Measurements from ENCODE around the gene PRMT3.
"Not testable (repeated sequence)": the region's sequence is repeated elsewhere in the genome, so short reads cannot be mapped to it uniquely, and the experiment has no call there.

Gene PRMT3

GRCh38 chr11:20551096-20551495 is 163.6 kb downstream of the PRMT3 start:
- TF ChIP-seq CTCF (conservative IDR thresholded peaks at IDR 0.05) = no peak
- no peak overlapping the region for H3K27ac ChIP-seq

GRCh38 chr11:20555783-20556182 is 168.3 kb downstream of the PRMT3 start:
- H3K27ac ChIP-seq = no peak overlapping the region
- no peak for TF ChIP-seq CTCF (conservative IDR thresholded peaks at IDR 0.05)

GRCh38 chr11:20556396-20556795 is 168.9 kb downstream of the PRMT3 start:
- not testable (repeated sequence) for H3K27ac ChIP-seq

GRCh38 chr11:20558741-20559140 is 171.2 kb downstream of the PRMT3 start:
- H3K27ac ChIP-seq = no peak overlapping the region
- TF ChIP-seq CTCF (conservative IDR thresholded peaks at IDR 0.05) = no peak

Measured in VCaP (cell line).